ENCODE results near the gene GLI1.

GLI1 gene

DNA sequence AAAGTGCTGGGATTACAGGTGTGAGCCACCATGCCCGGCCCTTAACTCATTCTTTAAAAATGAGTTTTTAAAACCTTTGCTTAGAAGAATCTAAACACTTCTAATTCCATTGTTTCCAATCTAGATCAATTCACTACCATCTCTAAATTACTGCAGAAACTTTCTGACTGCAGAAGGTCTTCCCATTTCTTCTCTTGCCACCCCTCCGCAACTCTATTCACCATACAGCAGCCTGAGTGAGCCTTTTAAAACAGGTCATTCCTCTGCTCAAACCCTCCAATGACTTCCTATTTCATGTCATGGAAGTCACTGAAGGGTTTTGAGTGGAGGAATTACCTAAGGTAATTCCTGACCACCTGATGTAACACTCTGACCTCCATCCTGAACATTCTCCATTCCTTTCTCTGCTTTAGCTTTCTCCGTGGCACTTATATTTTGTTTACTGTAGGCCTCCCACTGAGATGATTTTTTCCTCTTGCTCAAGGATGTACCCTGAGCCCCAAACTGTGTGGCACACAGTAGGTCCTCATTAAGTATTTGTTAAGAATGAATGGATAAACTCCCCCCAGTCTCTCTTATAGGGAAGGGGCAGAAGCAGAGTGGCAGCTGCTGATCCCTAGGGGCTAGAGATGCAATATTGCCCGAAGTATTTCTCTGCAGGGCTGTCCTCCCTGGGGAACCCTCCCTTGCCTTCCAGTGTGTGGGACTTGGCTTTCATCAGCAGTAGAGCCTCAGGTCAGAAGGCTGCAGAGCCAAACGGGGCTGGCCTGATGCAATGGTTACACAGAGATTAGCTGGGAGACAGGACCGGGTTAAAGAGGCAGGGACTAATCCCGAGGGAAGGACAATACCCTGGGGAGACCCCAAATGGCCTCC is 59.6 kb downstream of the GLI1 start:
- DNase-seq (ENCODE audit: low read depth), result no peak
- peak overlapping the region; percentile 97 for H3K4me3 ChIP-seq (ENCODE audit: control insufficient read depth, low read depth, low read length)
- TF ChIP-seq, protein P1, sequence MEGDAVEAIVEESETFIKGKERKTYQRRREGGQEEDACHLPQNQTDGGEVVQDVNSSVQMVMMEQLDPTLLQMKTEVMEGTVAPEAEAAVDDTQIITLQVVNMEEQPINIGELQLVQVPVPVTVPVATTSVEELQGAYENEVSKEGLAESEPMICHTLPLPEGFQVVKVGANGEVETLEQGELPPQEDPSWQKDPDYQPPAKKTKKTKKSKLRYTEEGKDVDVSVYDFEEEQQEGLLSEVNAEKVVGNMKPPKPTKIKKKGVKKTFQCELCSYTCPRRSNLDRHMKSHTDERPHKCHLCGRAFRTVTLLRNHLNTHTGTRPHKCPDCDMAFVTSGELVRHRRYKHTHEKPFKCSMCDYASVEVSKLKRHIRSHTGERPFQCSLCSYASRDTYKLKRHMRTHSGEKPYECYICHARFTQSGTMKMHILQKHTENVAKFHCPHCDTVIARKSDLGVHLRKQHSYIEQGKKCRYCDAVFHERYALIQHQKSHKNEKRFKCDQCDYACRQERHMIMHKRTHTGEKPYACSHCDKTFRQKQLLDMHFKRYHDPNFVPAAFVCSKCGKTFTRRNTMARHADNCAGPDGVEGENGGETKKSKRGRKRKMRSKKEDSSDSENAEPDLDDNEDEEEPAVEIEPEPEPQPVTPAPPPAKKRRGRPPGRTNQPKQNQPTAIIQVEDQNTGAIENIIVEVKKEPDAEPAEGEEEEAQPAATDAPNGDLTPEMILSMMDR (IDR thresholded peaks at IDR 0.05; ENCODE audit: control insufficient read depth, insufficient read depth, low read depth, low read length, missing control alignments), result no peak

GRCh38 chr12:57519796-57520052 is 60.1 kb downstream of the GLI1 start:
- TF ChIP-seq, protein P1 (IDR thresholded peaks at IDR 0.05; ENCODE audit: control insufficient read depth, insufficient read depth, low read depth, low read length, missing control alignments), result no peak
- no peak for DNase-seq (ENCODE audit: low read depth)
- H3K4me3 ChIP-seq (ENCODE audit: control insufficient read depth, low read depth, low read length), result peak overlapping the region; percentile 97

DNA sequence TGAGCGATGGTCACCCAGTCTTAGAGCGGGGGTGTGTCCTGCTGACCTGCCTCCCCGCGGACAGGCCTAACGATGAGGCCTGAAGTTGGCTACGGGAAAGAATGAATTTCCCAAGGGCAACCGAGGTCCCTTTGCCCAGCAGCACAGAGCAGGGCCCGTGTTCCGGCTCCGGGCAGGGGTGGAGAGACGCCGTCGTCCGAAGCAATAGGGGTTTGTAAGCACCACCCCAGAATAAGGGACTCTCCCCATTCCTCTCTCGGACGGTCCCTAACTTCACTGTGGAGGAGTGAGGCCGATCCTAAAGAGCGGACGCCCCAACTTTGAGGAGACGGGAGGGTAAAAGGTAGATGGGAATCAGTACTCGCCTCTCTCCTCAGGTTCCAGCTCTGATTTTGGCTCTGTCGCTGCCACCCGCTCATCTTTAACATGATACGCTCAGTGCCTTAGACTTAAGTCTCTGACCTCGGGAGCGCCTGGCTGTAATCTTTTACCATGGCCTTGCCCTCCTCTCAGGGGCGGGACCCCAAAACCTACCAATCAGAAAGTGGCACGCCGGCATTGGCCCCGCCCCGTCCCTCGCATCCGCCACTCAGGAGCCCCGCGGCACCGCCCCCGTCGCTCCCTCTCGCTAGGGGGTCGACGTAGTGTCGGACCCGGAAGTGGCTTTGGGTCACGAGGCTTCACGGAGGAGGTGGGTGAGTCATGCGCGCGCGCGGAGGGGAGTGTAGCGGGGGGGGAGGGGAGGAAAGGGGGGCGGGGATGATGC is 60.7 kb downstream of the GLI1 start, which contains the start of gene DDIT3:
Gene DDIT3, minus strand, starts transcription at position 462 of the 766 bp plus-strand sequence. CDS start 3,108 bp downstream, outside the sequence.
- TF ChIP-seq, protein P1 (IDR thresholded peaks at IDR 0.05; ENCODE audit: control insufficient read depth, insufficient read depth, low read depth, low read length, missing control alignments), result no peak
- peak within 1 kb of the TSS; percentile 97 for H3K4me3 ChIP-seq (ENCODE audit: control insufficient read depth, low read depth, low read length)
- peak; percentile 92 for DNase-seq (ENCODE audit: low read depth)

GRCh38 chr12:57521525-57522010 is 62.0 kb downstream of the GLI1 start:
- no peak overlapping the region for H3K4me3 ChIP-seq (ENCODE audit: control insufficient read depth, low read depth, low read length)
- DNase-seq (ENCODE audit: low read depth), result no peak
- TF ChIP-seq, protein P1 (IDR thresholded peaks at IDR 0.05; ENCODE audit: control insufficient read depth, insufficient read depth, low read depth, low read length, missing control alignments), result no peak
